HG02798 (cell line): Measurements from ENCODE around the gene COL6A2.
"Not testable (repeated sequence)": the region's sequence is repeated elsewhere in the genome, so short reads cannot be mapped to it uniquely, and the experiment has no call there.

Experiments
- ATAC-seq: cut with Tn5 transposase; IDR thresholded peaks from one replicate; pipeline ENCODE4 v1.9.1; 2021; ENCODE audit warnings: mild to moderate bottlenecking; ENCODE audit not compliant: unreplicated experiment, poor library complexity

The COL6A2 gene

DNA sequence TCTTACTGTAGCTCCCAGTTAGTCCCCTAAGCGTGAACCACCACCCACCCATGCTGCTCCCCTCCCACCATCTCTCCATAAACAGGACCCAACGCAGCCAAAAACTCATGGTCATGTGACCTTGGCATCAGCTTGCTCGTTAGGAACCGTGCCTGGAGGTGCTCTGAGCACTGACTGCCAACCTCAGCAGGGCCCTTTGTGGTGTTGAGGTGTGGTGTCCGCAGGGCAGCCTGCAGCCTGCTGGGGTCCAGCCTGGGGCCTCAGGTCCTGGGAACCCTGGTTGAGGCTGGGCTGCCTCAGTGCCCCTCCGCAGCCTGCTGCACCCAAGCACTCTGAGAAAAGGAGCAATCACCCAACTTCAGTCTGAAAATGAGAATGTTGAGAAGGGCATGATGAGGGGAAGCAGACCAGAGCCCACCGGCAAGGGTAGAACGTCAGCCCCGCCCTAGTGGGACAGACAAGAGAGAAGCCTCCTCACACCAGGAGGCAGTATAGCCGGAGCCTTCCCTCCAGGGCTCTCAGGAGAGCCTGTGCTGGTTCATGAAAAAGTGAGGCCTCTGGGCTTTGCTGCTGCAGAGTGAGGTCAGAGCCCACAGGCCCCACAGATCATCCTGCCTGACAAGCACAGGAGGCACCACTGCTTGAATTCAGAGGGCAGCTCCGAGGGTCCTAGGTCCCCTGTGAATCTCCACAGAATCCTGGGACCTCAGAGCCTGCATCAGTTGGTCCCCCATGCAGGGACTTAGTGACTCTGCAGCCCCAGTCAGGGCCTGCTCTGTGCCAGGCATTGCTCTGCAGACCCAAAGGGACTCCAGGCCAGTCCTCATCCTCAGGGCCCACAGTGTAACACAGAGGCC is 4.9 kb upstream of the COL6A2 start:
- ATAC-seq = no peak

DNA sequence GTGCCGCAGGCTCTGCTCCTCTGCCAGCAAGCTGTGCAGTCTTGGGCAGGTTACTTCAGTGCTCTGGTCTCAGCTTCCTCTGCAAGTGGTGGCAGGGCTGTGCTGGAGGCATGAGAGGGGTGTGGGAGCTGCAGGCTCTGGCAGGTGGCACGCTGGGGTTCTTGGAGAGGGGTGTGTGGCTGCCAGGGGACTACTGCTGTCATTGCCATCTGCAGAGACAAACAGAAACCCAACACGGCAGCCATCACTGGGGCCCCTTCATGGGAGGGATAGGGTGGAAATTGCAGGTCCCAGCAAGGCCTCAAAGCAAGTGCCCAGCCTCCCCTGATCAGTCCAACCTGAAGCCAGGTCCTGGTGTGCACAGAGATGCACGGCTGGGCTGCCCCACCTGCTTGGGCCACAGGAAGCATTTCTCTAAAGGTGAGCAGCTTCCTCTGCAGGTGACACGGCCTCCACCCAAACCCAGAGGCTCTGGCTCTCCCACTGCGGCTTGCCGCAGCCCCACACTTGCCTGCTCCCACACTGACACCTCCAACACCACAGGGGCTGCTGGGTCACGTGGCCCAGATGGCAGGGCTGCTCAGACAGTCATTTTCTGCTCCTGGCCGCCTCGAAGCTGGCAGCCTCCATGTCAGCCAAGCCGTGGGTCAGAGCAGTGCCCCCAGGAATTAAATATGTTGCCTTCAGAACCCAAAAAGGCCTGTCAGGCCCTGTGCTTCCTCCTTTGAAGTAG is 4.1 kb upstream of the COL6A2 start:
- no peak for ATAC-seq

DNA sequence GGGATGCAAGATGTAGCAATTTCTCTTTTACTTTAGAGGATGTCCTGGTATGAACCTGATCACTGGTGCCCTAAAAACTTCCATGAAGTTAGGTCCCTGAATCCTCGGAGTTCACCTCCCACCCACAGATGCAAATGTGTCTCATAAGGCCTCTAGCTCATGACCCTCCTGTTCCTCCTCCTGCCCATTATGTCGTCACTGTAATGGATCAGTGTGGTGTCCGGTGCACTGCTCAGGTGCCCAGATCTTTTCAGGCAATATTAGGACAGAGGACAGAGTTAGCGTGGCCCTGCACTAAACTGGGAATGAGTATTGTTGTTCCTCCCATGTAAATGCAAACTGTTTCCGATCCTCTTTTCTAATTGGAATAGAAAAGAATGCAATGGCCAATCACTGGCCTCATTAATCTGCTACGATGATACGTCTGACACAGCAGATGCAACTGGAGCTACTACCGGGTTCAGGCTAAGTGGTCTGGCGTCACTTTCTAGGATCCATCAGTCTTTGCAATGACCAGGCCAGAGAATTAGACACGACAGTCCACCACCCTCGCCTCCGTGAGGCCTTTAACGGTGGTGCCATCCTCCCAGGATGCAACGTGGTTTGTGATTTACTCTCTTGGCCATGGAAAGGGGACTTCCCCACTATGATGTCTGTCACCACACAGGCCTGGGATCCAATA is 3.4 kb upstream of the COL6A2 start:
- no peak for ATAC-seq

DNA sequence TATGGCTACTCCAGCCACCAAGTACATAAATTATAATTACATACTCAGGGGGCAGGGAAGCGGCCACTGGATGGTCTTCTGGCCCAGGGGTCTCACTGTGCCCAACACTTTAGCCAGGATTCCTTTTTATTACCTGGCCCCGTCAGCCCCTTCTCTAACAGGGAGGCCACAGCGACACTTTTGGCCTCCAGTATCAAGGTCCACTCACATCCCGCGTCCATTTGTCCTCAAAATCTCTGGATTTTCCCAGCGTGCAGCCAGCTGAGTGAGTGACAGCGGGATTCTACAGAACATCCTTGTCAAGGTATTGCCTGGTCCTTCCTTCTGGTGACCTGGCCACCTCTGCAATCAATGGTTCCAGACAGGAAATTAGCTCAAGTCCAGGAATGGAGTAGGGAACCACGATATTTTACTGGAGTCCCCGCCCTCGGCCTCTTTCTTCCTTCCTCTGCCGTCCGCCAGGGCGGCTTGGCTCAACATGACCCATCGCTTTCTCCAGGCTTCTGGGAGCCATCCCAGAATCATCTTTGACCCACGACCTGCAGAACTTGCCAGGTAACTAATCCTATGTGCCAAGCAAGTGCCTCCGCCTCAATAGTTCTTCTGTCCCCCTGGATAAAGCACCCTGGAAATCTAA is 2.7 kb upstream of the COL6A2 start:
- no peak for ATAC-seq

DNA sequence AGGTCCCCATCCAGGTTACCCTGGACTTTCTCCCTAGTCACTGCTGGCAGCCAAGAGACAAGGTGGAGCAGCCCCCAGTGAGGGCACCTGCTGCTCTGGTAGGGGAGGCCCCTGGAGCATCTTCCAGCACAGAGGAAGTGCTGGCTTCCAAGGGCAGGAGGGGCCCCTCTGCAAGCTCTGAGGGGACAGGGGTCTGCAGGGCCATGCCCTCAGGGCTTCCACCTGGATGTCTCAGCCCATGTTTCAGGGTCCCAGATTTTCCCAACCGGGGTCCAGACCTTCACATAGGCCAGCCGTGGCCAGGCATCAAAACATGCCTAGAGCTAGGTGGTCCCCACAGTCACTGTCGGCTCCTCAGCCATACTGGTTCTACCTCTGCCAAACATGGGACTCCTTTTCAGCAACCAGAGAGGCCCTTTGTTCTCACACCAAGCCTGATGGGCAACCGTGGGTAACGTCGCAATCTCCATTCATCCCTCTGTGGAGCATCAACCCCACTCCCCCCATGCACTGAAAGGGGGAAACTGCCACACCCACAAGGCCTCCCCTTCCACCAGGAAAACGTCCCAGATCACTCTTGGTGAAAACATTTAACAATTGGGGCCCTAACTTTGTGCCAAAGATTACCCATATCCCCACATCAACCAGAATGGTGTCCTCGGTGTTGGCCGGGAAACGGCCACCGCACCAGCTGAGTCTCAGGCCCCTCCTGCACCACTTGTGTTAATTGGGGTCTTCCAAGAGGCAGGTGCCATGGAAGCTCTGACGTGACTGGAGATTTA is 1.9 kb upstream of the COL6A2 start:
- no peak for ATAC-seq

DNA sequence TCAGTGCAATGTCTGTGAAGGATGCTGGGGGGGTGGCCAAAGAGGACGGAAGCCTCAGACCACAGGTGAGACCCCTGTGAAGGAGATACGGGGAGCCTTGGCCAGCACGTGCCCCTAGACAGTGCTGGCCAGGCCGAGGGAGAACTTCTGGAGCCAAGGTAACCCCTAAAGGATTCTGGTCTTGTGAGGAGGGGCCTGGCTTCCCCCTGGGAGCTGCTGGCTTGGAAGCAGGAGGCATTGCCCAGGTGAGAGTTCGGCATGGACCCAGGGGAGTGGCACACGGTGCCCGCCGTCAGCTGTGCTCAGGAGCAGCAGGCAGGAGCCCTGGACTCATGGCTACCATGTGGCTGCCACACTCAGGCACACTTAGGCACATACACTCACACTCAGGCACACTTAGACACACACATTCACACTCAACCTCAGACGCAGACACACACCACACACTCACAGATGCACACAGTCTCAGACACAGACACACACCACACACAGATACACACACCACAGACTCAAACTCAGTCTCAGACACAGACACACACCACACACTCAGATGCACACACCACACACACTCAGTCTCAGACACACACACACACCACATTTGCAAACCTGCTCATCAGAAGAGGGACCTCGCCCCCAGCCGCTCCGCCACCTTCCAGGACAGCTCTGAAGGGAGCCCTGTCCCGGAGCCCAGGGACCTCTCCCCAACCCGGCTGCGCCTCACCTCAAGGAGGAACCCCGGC is 1.1 kb upstream of the COL6A2 start:
- ATAC-seq = no peak

DNA sequence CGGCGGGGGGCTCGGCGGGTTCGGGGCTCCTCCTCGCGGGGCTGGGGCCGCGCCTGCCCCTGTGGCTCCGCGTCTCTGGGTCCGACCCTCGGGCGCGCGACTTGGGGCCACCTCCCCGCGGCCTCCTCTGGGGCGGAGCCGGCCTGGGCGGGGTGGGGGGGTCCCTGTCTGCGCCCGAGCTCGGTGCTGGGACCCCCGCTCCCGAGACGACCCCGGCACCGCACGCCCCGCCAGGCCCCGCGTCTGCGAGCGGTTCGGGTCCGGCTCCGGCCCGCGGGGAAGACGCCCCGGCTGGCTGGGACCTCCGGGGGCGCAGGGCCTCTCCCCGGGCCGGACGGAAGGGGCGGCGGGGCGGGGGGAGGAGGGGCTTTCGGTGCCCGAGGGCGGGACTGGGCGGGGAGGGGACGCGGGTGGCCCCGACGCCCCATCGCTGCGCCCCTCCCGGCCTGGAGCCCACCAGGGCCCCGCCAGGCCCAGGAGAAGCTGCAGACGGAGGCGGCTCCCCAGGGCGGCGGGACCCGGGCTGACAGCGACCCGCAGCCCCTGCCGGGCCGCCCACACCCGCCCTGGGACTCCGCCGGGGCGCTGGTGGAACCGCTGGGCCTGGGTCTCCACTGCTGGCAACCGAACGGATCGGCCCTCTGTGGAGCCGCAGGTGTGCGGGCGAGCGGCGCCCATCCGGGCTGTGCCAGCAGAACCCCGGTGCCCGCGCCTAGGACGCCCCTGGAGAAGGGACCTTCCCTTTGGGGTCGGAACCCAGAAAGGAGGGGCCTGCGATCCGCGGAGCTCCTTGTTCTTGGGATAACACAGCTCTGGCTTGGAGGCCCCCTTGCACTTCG is 610 bp downstream of the COL6A2 start:
- ATAC-seq = no peak

DNA sequence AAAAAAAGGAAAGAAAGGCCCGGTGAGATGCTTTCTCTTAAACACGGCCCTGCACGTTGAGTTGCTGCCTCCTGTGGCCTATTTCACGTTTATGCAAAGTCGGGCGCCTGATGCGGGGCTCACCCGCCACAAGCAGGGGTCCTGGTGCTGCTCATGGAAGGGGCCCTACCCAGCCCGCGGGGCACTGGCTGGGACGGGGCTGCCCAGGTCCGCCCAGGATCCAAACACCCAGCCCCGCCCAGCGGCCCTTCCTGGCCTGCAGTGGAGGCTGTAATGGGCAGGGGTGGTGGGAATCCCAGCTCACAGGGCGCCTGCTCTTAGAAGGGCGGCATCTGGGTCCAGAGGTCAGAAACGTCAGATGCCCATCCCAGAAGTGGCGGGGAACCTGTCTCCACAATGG is 1.6 kb downstream of the COL6A2 start:
- no peak for ATAC-seq

DNA sequence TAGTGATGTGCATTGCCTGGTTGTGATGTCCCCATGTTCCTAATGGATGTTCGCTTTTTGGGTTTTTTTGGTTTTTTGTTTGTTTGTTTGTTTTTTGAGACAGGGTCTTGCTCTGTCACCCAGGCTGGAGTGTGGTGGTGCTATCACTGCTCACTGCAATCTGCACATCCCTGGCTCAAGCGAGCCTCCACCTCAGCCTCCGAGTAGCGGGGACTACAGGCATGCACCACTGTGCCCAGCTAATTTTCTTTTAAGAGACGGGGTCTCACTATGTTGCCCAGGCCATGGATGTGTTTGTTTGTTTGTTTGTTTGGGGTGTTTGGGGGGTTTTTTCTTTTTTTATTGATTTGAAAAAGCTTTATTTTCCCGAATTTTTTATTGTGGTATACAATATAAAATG is 2.1 kb downstream of the COL6A2 start:
- ATAC-seq = no peak

DNA sequence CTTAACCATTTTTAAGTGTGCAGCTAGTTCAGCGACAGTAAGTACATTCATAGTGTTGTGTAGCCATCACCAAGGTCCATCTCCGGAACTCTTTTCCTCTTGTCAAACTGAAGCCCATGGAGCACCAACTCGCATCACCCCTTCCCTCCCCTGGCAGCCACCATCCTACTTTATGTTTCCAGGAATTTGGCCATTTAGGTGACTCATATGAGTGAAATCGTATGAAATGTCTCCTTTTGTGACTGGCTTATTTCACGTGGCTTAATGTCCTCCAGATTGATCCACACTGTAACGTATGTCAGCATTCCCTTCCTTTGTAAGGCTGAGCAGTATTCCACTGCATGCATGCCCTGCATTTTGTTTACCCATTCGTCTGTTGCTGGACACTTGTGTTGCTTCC is 2.5 kb downstream of the COL6A2 start:
- ATAC-seq = no peak

DNA sequence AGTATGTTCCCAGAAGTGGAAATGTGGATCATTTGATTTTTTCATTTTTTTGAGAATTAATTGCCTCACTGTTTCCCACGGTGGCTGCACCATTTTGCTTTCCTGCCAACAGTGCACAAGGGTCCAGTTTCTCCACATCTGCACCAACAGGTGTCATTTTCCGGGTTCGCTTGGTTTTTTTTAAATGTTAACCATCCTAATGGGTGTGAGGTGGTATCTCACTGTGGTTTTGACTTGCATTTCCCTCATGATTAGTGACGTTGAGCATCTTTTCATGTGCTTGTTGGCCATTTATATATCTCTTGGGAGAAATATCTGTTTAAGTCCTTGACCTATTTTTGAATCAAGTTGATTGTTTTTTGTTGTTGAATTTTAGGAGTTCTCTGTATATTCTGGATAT is 3.0 kb downstream of the COL6A2 start:
- ATAC-seq = no peak

DNA sequence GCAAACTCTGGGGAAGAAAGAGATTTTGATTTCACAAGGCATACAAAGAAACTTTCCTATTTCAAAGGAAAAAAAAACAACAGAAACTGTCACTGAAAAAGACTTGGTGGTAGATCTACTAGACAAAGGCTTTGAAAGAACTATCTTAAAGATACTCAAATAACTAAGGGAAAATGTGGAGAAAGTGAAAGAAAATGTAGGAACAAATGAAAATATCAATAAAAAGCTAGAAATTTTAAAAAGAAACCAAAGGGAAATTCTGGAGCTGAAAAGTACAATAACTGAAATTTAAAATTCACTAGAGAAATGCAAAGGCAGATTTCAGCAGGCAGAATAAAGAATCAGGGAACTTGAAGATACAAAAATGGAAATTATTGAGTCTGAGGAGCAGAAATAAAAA is 6.2 kb downstream of the COL6A2 start:
- ATAC-seq = no peak

DNA sequence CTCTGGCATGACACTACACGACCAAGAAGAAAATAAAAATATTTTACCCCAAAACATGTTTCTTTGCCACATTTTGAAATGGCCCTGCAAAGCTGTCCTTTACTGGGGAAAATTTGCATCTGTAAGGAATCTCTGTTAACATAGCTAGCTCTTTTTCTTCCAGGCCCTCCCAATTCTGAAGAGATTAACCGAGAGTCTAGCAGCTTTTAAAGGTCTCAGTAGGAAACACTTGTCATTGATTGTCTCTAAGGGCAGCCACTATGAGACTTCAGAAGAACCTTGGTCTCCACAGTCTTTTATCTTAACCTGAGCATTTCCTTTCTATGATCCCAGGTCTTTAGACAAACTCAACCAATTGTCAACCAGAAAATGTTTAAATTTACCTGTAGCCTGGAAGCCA is 9.5 kb downstream of the COL6A2 start:
- not testable (repeated sequence) for ATAC-seq

DNA sequence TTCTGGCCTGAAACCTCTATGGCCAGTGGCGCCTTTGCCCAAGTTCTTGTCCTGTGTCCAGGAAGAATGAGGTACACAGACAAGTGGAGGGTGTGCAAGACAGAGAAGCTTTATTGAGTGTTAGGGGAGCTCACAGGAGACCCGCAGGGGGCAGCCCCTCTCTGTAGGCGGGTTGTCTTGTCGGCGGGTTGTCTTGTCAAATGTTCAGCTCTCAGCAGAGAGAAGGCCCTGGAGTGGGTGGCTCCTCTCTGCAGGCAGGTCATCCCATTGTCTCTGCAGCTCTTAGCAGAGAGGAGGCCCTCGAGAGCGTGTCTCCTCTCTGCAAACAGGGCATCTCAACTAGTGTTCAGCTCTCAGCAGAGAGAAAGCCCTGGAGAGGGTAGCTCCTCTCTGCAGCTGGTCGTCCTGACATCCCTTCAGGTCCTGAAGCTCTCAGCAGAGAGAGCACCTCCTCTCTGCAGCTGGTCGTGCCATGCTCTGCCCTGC is 11.0 kb downstream of the COL6A2 start:
- ATAC-seq = no peak

DNA sequence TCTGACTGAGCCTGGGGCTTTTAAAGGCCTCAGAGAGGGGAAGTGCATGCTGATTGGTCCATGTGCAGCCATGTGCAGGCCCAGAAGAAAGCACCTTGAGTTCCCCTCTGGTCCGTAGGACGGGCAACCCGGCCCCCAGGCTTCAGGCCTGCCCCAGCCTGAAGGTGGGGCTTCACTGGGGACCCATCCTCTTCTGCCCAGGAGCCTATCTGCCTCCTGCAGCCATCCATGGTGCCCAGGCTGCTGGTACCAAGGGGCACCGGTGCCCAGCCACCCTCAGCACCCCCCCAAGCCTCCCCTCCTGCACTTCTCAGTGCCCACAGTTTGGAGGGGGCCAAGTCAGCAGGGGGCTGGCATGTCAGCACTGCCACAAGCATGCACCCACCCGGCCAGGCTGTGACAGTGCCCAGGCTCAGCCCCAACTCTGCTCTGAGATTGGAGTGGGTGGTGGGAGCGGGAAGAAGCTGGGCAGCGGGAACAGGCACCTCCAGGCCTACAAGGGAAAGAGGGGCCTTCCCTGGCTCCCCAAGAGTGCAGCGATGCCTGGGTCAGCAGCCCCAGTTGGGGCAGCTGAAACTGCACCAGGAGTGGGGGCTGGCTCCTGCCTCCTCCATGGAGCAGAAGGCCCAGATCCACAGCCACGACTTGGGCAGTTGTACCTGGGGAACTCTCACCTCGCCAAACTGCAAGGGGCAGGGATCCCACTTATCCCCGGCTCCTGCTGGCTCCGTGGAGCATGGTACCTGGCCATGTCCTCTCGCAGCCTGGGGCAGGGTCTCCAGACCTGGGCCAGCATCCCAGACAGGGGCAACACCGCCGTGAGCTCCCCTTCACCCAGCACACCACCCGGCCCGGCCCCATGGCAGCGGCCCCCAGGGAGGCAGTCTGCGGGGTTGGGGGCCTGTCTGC is 11.7 kb downstream of the COL6A2 start:
- no peak for ATAC-seq

DNA sequence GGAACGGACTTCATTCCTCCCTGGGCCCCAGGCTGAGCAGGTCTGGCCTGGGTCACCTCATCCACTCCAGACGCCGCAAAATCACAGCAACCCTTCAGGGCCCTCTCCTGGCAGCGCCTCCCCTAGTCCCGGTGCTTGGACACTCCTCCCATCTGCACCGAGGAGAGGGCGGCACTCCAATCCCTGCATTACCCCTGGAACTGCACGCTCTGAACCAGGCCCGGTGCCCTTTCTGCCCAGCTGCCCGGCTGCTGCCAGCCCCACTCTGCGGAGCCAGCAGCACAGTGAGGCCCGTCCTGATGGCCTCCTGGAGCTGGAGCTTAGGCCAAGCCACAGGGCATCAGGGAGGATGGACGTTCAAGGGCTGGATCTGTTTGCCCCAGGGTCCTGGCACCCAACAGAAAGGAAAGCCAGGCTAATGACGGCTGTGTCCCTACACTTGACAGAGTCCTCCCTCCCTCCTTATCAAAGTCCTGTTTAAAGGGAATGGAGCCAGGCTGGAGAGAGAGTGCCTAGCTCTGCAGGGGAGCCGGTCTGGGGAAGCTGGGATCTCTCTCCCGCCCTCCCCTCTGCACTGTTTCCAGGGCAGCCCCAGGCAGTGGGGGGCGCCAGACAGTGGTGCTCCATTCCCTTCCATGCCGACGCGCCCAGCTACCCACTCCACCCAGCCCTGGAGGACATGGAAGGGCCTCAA is 12.7 kb downstream of the COL6A2 start:
- no peak for ATAC-seq

DNA sequence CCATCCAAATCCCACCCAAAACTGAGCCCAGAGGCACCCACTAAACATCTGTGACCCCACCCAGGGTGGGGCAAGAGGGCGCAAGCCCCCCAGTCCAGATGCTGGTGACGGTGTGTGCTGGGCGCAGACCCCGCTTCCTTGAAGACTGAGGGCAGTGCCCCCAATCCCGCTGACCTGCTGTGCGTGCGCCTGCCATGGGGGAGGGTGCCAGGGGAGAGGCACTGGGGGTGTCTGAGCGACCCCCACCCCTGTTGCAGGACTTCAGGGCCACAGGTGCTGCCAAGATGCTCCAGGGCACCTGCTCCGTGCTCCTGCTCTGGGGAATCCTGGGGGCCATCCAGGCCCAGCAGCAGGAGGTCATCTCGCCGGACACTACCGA is 13.3 kb downstream of the COL6A2 start:
- ATAC-seq = no peak
